ENCODE data around the gene AUTS2. TPM values are rescaled to one million over a fixed set of nuclear protein-coding genes. Genes with fewer than 3 reads are reported as not detected.

Gene AUTS2
- total RNA-seq, 2 experiments from 2014 or later = 2.4 to 3.0 TPM

GRCh38 chr7:70113536-70113935, 515.3 kb downstream of the AUTS2 start:
- CTCF ChIA-PET = interaction anchor here (1.7 kb wide), 1 partner anchor 9 kb away, joined by 7 read pairs; no protein-coding TSS in a partner anchor
- H3K4me3 Mint-ChIP-seq = no peak overlapping the region
- H3K27me3 Mint-ChIP-seq = no peaks in the 10 kb centered on the region
- H3K4me1 Mint-ChIP-seq = no peaks in the 10 kb centered on the region
- no peaks in the 10 kb centered on the region for H3K9me3 Mint-ChIP-seq (ENCODE audit: low read depth)
- POLR2A ChIA-PET = no interaction called here
- no peak for ATAC-seq
- H3K27ac Mint-ChIP-seq = no peak overlapping the region
- no peak for DNase-seq
- no peaks in the 10 kb centered on the region for H3K36me3 Mint-ChIP-seq (ENCODE audit: low read depth)
- intact Hi-C loops (cut with DNase I, micrococcal nuclease) = no loop called here

GRCh38 chr7:70114806-70115205, 516.5 kb downstream of the AUTS2 start:
- Mint-ChIP-seq H3K4me1 (no peaks in the 10 kb centered on the region), H3K4me3 (no peak overlapping the region), H3K9me3 (ENCODE audit: low read depth) (no peaks in the 10 kb centered on the region), H3K36me3 (ENCODE audit: low read depth) (no peaks in the 10 kb centered on the region), H3K27me3 (no peaks in the 10 kb centered on the region), H3K27ac (no peak overlapping the region)
- POLR2A ChIA-PET = no interaction called here
- no peak for ATAC-seq
- intact Hi-C loops (cut with DNase I, micrococcal nuclease) = no loop called here
- DNase-seq = no peak
- CTCF ChIA-PET = interaction anchor here (1.7 kb wide), 1 partner anchor 10 kb away, joined by 7 read pairs; no protein-coding TSS in a partner anchor

- Mint-ChIP-seq H3K27me3 (no peaks in the 10 kb centered on the region), H3K4me1 (no peaks in the 10 kb centered on the region), H3K36me3 (ENCODE audit: low read depth) (no peaks in the 10 kb centered on the region), H3K9me3 (ENCODE audit: low read depth) (peaks cover 3% of the 10 kb centered on the region), H3K27ac (no peak overlapping the region), H3K4me3 (no peak overlapping the region)
- ATAC-seq (no peak), DNase-seq (no peak)
- ChIA-PET CTCF (no interaction called here), POLR2A (no interaction called here)
- intact Hi-C loops (cut with DNase I, micrococcal nuclease) = no loop called here
These were observed 518.0 kb downstream of the AUTS2 start for GRCh38 chr7:70116244-70116643.

- POLR2A ChIA-PET = no interaction called here
- Mint-ChIP-seq H3K27me3 (no peaks in the 10 kb centered on the region), H3K9me3 (ENCODE audit: low read depth) (peaks cover 4% of the 10 kb centered on the region), H3K36me3 (ENCODE audit: low read depth) (no peaks in the 10 kb centered on the region), H3K4me3 (no peak overlapping the region), H3K4me1 (no peaks in the 10 kb centered on the region), H3K27ac (no peak overlapping the region)
- DNase-seq (no peak), ATAC-seq (no peak)
- CTCF ChIA-PET = no interaction called here
- intact Hi-C loops (cut with DNase I, micrococcal nuclease) = no loop called here
These were observed 518.6 kb downstream of the AUTS2 start for GRCh38 chr7:70116867-70117266.

- no peaks in the 10 kb centered on the region for H3K4me1 Mint-ChIP-seq
- H3K27me3 Mint-ChIP-seq = no peaks in the 10 kb centered on the region
- ATAC-seq (no peak), DNase-seq (no peak)
- POLR2A ChIA-PET = no interaction called here
- no peak overlapping the region for H3K27ac Mint-ChIP-seq
- H3K36me3 Mint-ChIP-seq (ENCODE audit: low read depth) = no peaks in the 10 kb centered on the region
- CTCF ChIA-PET = no interaction called here
- no peak overlapping the region for H3K4me3 Mint-ChIP-seq
- H3K9me3 Mint-ChIP-seq (ENCODE audit: low read depth) = peaks cover 8% of the 10 kb centered on the region
- intact Hi-C loops (cut with DNase I, micrococcal nuclease) = no loop called here
These were observed 522.6 kb downstream of the AUTS2 start for GRCh38 chr7:70120851-70121250.

- ChIA-PET CTCF (no interaction called here), POLR2A (no interaction called here)
- no peak for ATAC-seq
These were observed 533.5 kb downstream of the AUTS2 start for GRCh38 chr7:70131817-70132216.

GRCh38 chr7:70132226-70132851, 534.1 kb downstream of the AUTS2 start:
- Mint-ChIP-seq H3K27ac (no peak overlapping the region), H3K9me3 (ENCODE audit: low read depth) (no peaks in the 10 kb centered on the region), H3K27me3 (no peaks in the 10 kb centered on the region), H3K4me3 (no peak overlapping the region), H3K36me3 (ENCODE audit: low read depth) (no peaks in the 10 kb centered on the region), H3K4me1 (no peaks in the 10 kb centered on the region)
- ChIA-PET CTCF (no interaction called here), POLR2A (interaction anchor here (0.5 kb wide), 1 partner anchor 1243 kb away, joined by 7 read pairs; no protein-coding TSS in a partner anchor)
- ATAC-seq (no peak), DNase-seq (no peak)
- intact Hi-C loops (cut with DNase I, micrococcal nuclease) = no loop called here

More at GRCh38 chr7:70131817-70132216, 533.5 kb downstream of the AUTS2 start:
- H3K9me3 Mint-ChIP-seq (ENCODE audit: low read depth) = no peaks in the 10 kb centered on the region
- H3K27me3 Mint-ChIP-seq = no peaks in the 10 kb centered on the region
- no peaks in the 10 kb centered on the region for H3K36me3 Mint-ChIP-seq (ENCODE audit: low read depth)
- intact Hi-C loops (cut with DNase I, micrococcal nuclease) = no loop called here
- no peak overlapping the region for H3K27ac Mint-ChIP-seq
- no peak for DNase-seq
- no peaks in the 10 kb centered on the region for H3K4me1 Mint-ChIP-seq
- H3K4me3 Mint-ChIP-seq = no peak overlapping the region

GRCh38 chr7:70132852-70133690, 534.8 kb downstream of the AUTS2 start:
- Mint-ChIP-seq H3K9me3 (ENCODE audit: low read depth) (no peaks in the 10 kb centered on the region), H3K27me3 (no peaks in the 10 kb centered on the region), H3K27ac (no peak overlapping the region), H3K36me3 (ENCODE audit: low read depth) (no peaks in the 10 kb centered on the region), H3K4me3 (no peak overlapping the region), H3K4me1 (no peaks in the 10 kb centered on the region)
- ChIA-PET POLR2A (interaction anchor here (0.5 kb wide), 1 partner anchor 1244 kb away, joined by 7 read pairs; no protein-coding TSS in a partner anchor), CTCF (no interaction called here)
- intact Hi-C loops (cut with DNase I, micrococcal nuclease) = no loop called here
- ATAC-seq = no peak
- DNase-seq = no peak

GRCh38 chr7:70134029-70134770, 535.9 kb downstream of the AUTS2 start:
- Mint-ChIP-seq H3K4me1 (no peaks in the 10 kb centered on the region), H3K9me3 (ENCODE audit: low read depth) (no peaks in the 10 kb centered on the region), H3K27me3 (no peaks in the 10 kb centered on the region), H3K4me3 (no peak overlapping the region), H3K36me3 (ENCODE audit: low read depth) (no peaks in the 10 kb centered on the region), H3K27ac (no peak overlapping the region)
- POLR2A ChIA-PET = no interaction called here
- intact Hi-C loops (cut with DNase I, micrococcal nuclease) = no loop called here
- DNase-seq (no peak), ATAC-seq (no peak)
- CTCF ChIA-PET = interaction anchor here (0.6 kb wide), 1 partner anchor 1992 kb away, joined by 3 read pairs; no protein-coding TSS in a partner anchor

- no peaks in the 10 kb centered on the region for H3K9me3 Mint-ChIP-seq (ENCODE audit: low read depth)
- no peak for ATAC-seq
- intact Hi-C loops (cut with DNase I, micrococcal nuclease) = no loop called here
- DNase-seq = no peak
- no peaks in the 10 kb centered on the region for H3K27me3 Mint-ChIP-seq
- H3K27ac Mint-ChIP-seq = no peak overlapping the region
- CTCF ChIA-PET = no interaction called here
- POLR2A ChIA-PET = no interaction called here
- H3K4me3 Mint-ChIP-seq = no peak overlapping the region
- no peaks in the 10 kb centered on the region for H3K4me1 Mint-ChIP-seq
- no peaks in the 10 kb centered on the region for H3K36me3 Mint-ChIP-seq (ENCODE audit: low read depth)
These were observed 537.4 kb downstream of the AUTS2 start for GRCh38 chr7:70135656-70136055.

GRCh38 chr7:70137126-70137525, 538.9 kb downstream of the AUTS2 start:
- no peak for ATAC-seq
- POLR2A ChIA-PET = no interaction called here
- H3K9me3 Mint-ChIP-seq (ENCODE audit: low read depth) = no peaks in the 10 kb centered on the region

More at GRCh38 chr7:70137126-70137525, 538.9 kb downstream of the AUTS2 start:
- CTCF ChIA-PET = no interaction called here
- Mint-ChIP-seq H3K27me3 (no peaks in the 10 kb centered on the region), H3K36me3 (ENCODE audit: low read depth) (no peaks in the 10 kb centered on the region), H3K4me3 (no peak overlapping the region), H3K27ac (no peak overlapping the region), H3K4me1 (no peaks in the 10 kb centered on the region)
- DNase-seq = no peak
- intact Hi-C loops (cut with DNase I, micrococcal nuclease) = no loop called here
